Liver (tissue), 3 donors: ENCODE data around the gene DIP2A.

Experiments used
- CTCF ChIP-seq: fragments of 150-350 bp; IDR thresholded peaks from 2 replicates; pipeline ENCODE4 v1.5.1; 2017; ENCODE audit warnings: improper control_type of control experiment, low read depth, low read length; ENCODE audit not compliant: missing input control
- EGR1 ChIP-seq, 2 donors: IDR thresholded peaks; 2 replicates each; pipeline ENCODE4 v1.6.1; 2016 to 2018; ENCODE audit warnings: antibody characterized with exemption in 2 of 2, low read depth in 2 of 2
- GABPA ChIP-seq, 2 donors: IDR thresholded peaks in 1 of 2; conservative IDR thresholded peaks in 1 of 2; 2 replicates each; pipeline ENCODE4 v1.6.1; 2016; ENCODE audit warnings: antibody characterized with exemption in 2 of 2, mild to moderate bottlenecking in 1 of 2, moderate library complexity in 1 of 2
- HNF4A ChIP-seq, 2 donors: conservative IDR thresholded peaks; 2 replicates each; pipeline ENCODE4 v1.6.1; 2016; ENCODE audit warnings: antibody characterized with exemption in 2 of 2, mild to moderate bottlenecking in 2 of 2
- JUND ChIP-seq, 2 donors: IDR thresholded peaks; 2 replicates each; pipeline ENCODE4 v1.6.1; 2016; ENCODE audit warnings: antibody characterized with exemption in 2 of 2
- MAX ChIP-seq: IDR thresholded peaks from 2 replicates; pipeline ENCODE4 v1.6.1; 2016; ENCODE audit warnings: antibody characterized with exemption
- NR2F2 ChIP-seq: IDR thresholded peaks from 2 replicates; pipeline ENCODE4 v1.6.1; 2016; ENCODE audit warnings: antibody characterized with exemption
- RAD21 ChIP-seq, 2 donors: IDR thresholded peaks; 2 replicates each; pipeline ENCODE4 v1.6.1; 2016; ENCODE audit warnings: antibody characterized with exemption in 2 of 2, mild to moderate bottlenecking in 2 of 2
- REST ChIP-seq: IDR thresholded peaks from 2 replicates; pipeline ENCODE4 v1.6.1; 2016; ENCODE audit warnings: antibody characterized with exemption, mild to moderate bottlenecking
- RXRA ChIP-seq, 2 donors: IDR thresholded peaks; 2 replicates each; pipeline ENCODE4 v1.6.1; 2017 to 2018; ENCODE audit warnings: antibody characterized with exemption in 2 of 2, mild to moderate bottlenecking in 1 of 2
- SP1 ChIP-seq: IDR thresholded peaks from 2 replicates; pipeline ENCODE4 v1.6.1; 2018; ENCODE audit warnings: antibody characterized with exemption, mild to moderate bottlenecking
- TAF1 ChIP-seq: conservative IDR thresholded peaks from 2 replicates; pipeline ENCODE4 v1.6.1; 2016; ENCODE audit warnings: antibody characterized with exemption, mild to moderate bottlenecking
- YY1 ChIP-seq: IDR thresholded peaks from 2 replicates; pipeline ENCODE4 v1.6.1; 2016; ENCODE audit warnings: antibody characterized with exemption, mild to moderate bottlenecking
- ZBTB33 ChIP-seq: IDR thresholded peaks from 2 replicates; pipeline ENCODE4 v1.6.1; 2016; ENCODE audit warnings: antibody characterized with exemption
- donor health status: healthy.
- donor health status: healthy.

- TF ChIP-seq CTCF (no peak), RAD21 (IDR thresholded peaks at IDR 0.05) (no peak), SP1 (no peak), REST (no peak), JUND (IDR thresholded peaks at IDR 0.05) (no peak), EGR1 (IDR thresholded peaks at IDR 0.05; ENCODE audit: low read depth in 2 of 2) (no peak), GABPA (IDR thresholded peaks at IDR 0.05 in 1 of 2, conservative IDR thresholded peaks at IDR 0.05 in 1 of 2) (no peak), HNF4A (conservative IDR thresholded peaks at IDR 0.05) (no peak), MAX (no peak), ZBTB33 (no peak), YY1 (no peak), TAF1 (no peak), RXRA (IDR thresholded peaks at IDR 0.05) (no peak), NR2F2 (no peak)
These were observed 114.2 kb downstream of the DIP2A start for GRCh38 chr21:46572850-46573249.
